ENCODE measurements around the gene DSCAM. TPM values are rescaled to one million over a fixed set of nuclear protein-coding genes. Genes with fewer than 3 reads are reported as not detected.

Gene DSCAM
- total RNA-seq, 1 donor from 2014 or later = 0.21 TPM

GRCh38 chr21:40845441-40845995 lies 1.4 kb downstream of the DSCAM start:
- H3K27me3 Mint-ChIP-seq (ENCODE audit: unreplicated experiment) = peaks cover 7% of the 10 kb centered on the region
- peaks cover 6% of the 10 kb centered on the region for H3K9me3 Mint-ChIP-seq (ENCODE audit: unreplicated experiment)
- no peak for DNase-seq (ENCODE audit: low spot score)
- no peaks in the 10 kb centered on the region for H3K4me1 Mint-ChIP-seq (ENCODE audit: unreplicated experiment)
- no peaks in the 10 kb centered on the region for H3K36me3 Mint-ChIP-seq (ENCODE audit: low read depth, unreplicated experiment)
- no peak for TF ChIP-seq CTCF (IDR thresholded peaks at IDR 0.05; ENCODE audit: unreplicated experiment)
- H3K4me3 Mint-ChIP-seq (ENCODE audit: unreplicated experiment) = no peak overlapping the region
- H3K27ac Mint-ChIP-seq (ENCODE audit: unreplicated experiment) = no peak overlapping the region

- peaks cover 7% of the 10 kb centered on the region for H3K27me3 Mint-ChIP-seq (ENCODE audit: unreplicated experiment)
- peaks cover 4% of the 10 kb centered on the region for H3K9me3 Mint-ChIP-seq (ENCODE audit: unreplicated experiment)
- H3K27ac Mint-ChIP-seq (ENCODE audit: unreplicated experiment) = no peak overlapping the region
- DNase-seq (ENCODE audit: low spot score) = no peak
- no peaks in the 10 kb centered on the region for H3K4me1 Mint-ChIP-seq (ENCODE audit: unreplicated experiment)
- TF ChIP-seq CTCF (IDR thresholded peaks at IDR 0.05; ENCODE audit: unreplicated experiment) = no peak
- no peaks in the 10 kb centered on the region for H3K36me3 Mint-ChIP-seq (ENCODE audit: low read depth, unreplicated experiment)
- H3K4me3 Mint-ChIP-seq (ENCODE audit: unreplicated experiment) = no peak overlapping the region
Observed at GRCh38 chr21:40844935-40845334, 2.0 kb downstream of the DSCAM start.

- peaks cover 2% of the 10 kb centered on the region for H3K27me3 Mint-ChIP-seq (ENCODE audit: unreplicated experiment)
- TF ChIP-seq CTCF (IDR thresholded peaks at IDR 0.05; ENCODE audit: unreplicated experiment) = no peak
Observed at GRCh38 chr21:40842197-40842552, 4.8 kb downstream of the DSCAM start.

GRCh38 chr21:40841524-40842196 lies 5.3 kb downstream of the DSCAM start:
- TF ChIP-seq CTCF (IDR thresholded peaks at IDR 0.05; ENCODE audit: unreplicated experiment) = peak; percentile 21
- Mint-ChIP-seq H3K9me3 (ENCODE audit: unreplicated experiment) (peaks cover 8% of the 10 kb centered on the region), H3K36me3 (ENCODE audit: low read depth, unreplicated experiment) (no peaks in the 10 kb centered on the region)

More at GRCh38 chr21:40842197-40842552, 4.8 kb downstream of the DSCAM start:
- no peak overlapping the region for H3K4me3 Mint-ChIP-seq (ENCODE audit: unreplicated experiment)
- peaks cover 8% of the 10 kb centered on the region for H3K9me3 Mint-ChIP-seq (ENCODE audit: unreplicated experiment)
- H3K27ac Mint-ChIP-seq (ENCODE audit: unreplicated experiment) = no peak overlapping the region
- DNase-seq (ENCODE audit: low spot score) = no peak
- H3K4me1 Mint-ChIP-seq (ENCODE audit: unreplicated experiment) = no peaks in the 10 kb centered on the region
- H3K36me3 Mint-ChIP-seq (ENCODE audit: low read depth, unreplicated experiment) = no peaks in the 10 kb centered on the region

GRCh38 chr21:40840401-40841125 lies 6.4 kb downstream of the DSCAM start:
- H3K4me1 Mint-ChIP-seq (ENCODE audit: unreplicated experiment) = no peaks in the 10 kb centered on the region
- H3K27me3 Mint-ChIP-seq (ENCODE audit: unreplicated experiment) = peaks cover 2% of the 10 kb centered on the region
- H3K9me3 Mint-ChIP-seq (ENCODE audit: unreplicated experiment) = peaks cover 8% of the 10 kb centered on the region
- no peak overlapping the region for H3K27ac Mint-ChIP-seq (ENCODE audit: unreplicated experiment)
- TF ChIP-seq CTCF (IDR thresholded peaks at IDR 0.05; ENCODE audit: unreplicated experiment) = no peak
- H3K4me3 Mint-ChIP-seq (ENCODE audit: unreplicated experiment) = no peak overlapping the region
- DNase-seq (ENCODE audit: low spot score) = no peak
- no peaks in the 10 kb centered on the region for H3K36me3 Mint-ChIP-seq (ENCODE audit: low read depth, unreplicated experiment)

More at GRCh38 chr21:40841524-40842196, 5.3 kb downstream of the DSCAM start:
- Mint-ChIP-seq H3K4me3 (ENCODE audit: unreplicated experiment) (peak overlapping the region; percentile 74), H3K27me3 (ENCODE audit: unreplicated experiment) (peaks cover 2% of the 10 kb centered on the region), H3K27ac (ENCODE audit: unreplicated experiment) (no peak overlapping the region), H3K4me1 (ENCODE audit: unreplicated experiment) (no peaks in the 10 kb centered on the region)
- peak; percentile 63 for DNase-seq (ENCODE audit: low spot score)

Measured in endothelial cell (in vitro differentiated cells).